Central memory CD8-positive, alpha-beta T cell (primary cell): Measurements from ENCODE around the gene RPL9.
"Not testable (repeated sequence)": the region's sequence is repeated elsewhere in the genome, so short reads cannot be mapped to it uniquely, and the experiment has no call there.

ENCODE experiments used
- ATAC-seq: fragments of 150-1000 bp; cut with Tn5 transposase; replicated peaks from 2 replicates; pipeline ENCODE4 v1.10.0; 2022; ENCODE audit warnings: mild to moderate bottlenecking, moderate FRiP score, moderate number of reproducible peaks; ENCODE audit not compliant: poor library complexity, severe bottlenecking; ENCODE audit errors: extremely low read depth
- DNase-seq, 2 donors: peaks; one replicate each; pipeline ENCODE4 v3.0.0; 2021; ENCODE audit warnings: low spot score in 2 of 2
- H3K27ac Mint-ChIP-seq: one replicate; pipeline ENCODE4 v1.8.0; 2022; ENCODE audit warnings: low read depth, mild to moderate bottlenecking, moderate library complexity, mixed read lengths
- H3K27me3 Mint-ChIP-seq: one replicate; pipeline ENCODE4 v1.8.0; 2022; ENCODE audit warnings: mixed read lengths
- H3K36me3 Mint-ChIP-seq: one replicate; pipeline ENCODE4 v1.8.0; 2022; ENCODE audit warnings: mild to moderate bottlenecking, moderate library complexity, mixed read lengths; ENCODE audit not compliant: insufficient read depth
- H3K4me1 Mint-ChIP-seq: one replicate; pipeline ENCODE4 v1.8.0; 2022; ENCODE audit warnings: mixed read lengths
- H3K4me3 Mint-ChIP-seq: one replicate; pipeline ENCODE4 v1.8.0; 2022; ENCODE audit warnings: mild to moderate bottlenecking, moderate library complexity, mixed read lengths
- H3K9me3 Mint-ChIP-seq: one replicate; pipeline ENCODE4 v1.8.0; 2022; ENCODE audit warnings: mixed read lengths

RPL9 gene

DNA sequence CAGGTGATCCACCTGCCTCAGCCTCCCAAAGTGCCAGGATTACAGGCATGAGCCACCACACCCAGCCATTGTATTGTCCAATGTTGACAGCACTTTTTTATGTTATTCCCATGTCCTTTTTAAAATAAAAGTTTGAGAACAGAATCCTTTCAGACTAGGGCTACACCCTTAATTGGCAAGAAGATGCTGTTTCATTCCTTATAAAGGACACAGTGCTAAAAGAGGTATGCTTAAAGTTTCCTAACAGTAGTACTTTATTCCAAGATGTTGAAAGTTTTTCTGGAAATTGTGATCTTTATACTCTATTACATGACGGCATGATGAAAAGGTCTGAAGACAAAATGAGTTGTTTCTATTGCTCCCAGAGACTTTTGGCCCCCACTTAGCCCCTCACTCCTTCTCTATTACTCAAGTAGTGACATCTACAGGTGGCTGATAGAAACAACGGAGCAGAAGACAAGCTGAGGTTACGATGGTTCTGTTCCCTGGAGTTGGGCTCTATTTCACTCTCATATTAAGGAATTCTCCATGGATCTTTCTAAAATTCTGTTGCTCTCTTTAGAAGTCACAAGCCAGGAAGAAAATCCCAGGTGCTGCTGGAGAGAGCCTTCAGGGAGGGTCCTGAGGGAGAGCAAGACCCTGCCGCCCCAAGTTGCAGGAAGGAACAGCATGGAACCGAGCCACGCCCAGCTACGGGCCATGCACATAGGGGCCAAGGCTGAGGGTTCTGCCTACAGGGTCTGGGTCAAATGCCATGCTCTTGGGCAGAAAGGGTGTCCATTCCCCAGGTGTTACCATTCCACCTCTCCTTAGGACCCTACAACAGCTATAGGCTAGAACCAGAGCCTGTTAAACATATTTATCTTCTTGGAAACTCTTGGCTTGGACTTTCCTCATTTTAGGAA is 22.8 kb downstream of the RPL9 start:
- no peaks in the 10 kb centered on the region for H3K36me3 Mint-ChIP-seq
- peaks cover 16% of the 10 kb centered on the region for H3K27me3 Mint-ChIP-seq
- no peak for DNase-seq
- H3K4me3 Mint-ChIP-seq: no peak overlapping the region
- no peak overlapping the region for H3K27ac Mint-ChIP-seq
- H3K4me1 Mint-ChIP-seq: no peaks in the 10 kb centered on the region
- ATAC-seq: no peak
- H3K9me3 Mint-ChIP-seq: no peaks in the 10 kb centered on the region

DNA sequence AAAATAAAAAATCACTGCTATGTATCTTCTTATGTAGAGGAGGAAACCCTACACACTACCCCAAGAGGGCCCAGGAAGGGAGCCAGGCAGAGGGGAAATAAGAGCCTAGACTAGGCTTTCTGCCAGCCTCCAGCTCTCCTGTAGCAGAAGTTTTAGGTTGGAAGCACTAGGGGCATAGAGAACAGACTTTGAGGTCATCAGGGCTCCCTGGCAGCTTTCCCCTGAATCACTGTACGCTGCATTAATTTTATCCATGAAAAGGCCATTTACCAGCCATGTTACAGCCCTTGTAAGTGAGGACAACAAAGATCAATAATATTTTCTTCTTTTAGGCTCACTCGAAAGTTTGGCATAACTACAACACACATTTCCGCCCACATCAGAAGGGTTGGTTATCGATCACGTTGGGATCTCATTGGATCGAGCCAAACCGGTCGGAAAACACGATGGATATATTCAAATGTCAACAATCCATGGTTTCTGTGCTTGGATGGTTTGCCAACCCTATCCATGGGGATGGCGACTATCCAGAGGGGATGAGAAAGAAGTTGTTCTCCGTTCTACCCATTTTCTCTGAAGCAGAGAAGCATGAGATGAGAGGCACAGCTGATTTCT is 24.7 kb downstream of the RPL9 start:
- no peaks in the 10 kb centered on the region for H3K36me3 Mint-ChIP-seq
- no peak overlapping the region for H3K27ac Mint-ChIP-seq
- DNase-seq (no peak), ATAC-seq (no peak)
- H3K4me1 Mint-ChIP-seq: no peaks in the 10 kb centered on the region
- peaks cover 16% of the 10 kb centered on the region for H3K27me3 Mint-ChIP-seq
- no peak overlapping the region for H3K4me3 Mint-ChIP-seq
- no peaks in the 10 kb centered on the region for H3K9me3 Mint-ChIP-seq

DNA sequence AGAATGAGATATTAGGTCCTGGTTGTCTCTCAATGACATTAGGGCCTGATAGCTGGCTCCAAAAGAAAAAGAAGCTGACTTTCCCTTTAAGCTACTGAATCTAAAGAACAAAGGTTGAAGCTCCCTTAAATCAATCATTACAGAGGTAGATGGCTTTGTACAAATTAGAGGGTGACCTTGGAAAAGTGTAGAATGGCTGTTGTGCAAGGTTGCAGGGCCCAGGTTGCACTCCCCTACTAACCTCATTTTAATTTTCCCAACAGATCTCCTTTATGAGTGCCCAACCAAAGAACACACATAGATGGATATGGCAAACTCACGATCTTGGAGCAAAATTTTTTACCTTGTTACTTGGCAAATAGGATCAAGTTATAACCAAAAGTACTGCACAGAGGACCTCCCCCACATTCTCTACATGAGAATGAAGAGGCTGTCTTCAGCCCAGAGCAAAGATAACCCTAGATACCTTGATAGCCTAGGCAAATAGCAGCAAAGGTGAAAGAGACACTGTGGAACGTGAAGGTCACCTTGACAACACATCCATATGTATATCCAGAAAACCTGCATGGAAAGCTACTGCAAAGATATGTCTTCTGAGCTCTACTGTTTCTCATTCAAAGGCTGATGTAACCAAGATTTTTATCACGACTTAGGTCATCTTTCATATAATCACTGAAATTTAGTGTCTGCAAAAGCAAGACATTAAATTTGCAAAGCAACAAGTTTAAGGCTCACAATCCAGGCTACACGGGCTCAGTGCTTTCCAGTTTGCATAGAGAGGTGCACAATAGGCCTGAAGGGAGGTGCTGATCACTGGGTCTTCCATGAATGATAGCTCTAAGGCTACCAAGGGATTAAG is 29.0 kb downstream of the RPL9 start:
- no peak overlapping the region for H3K27ac Mint-ChIP-seq
- ATAC-seq (no peak), DNase-seq (no peak)
- H3K27me3 Mint-ChIP-seq: no peaks in the 10 kb centered on the region
- no peak overlapping the region for H3K4me3 Mint-ChIP-seq
- H3K9me3 Mint-ChIP-seq: no peaks in the 10 kb centered on the region
- no peaks in the 10 kb centered on the region for H3K36me3 Mint-ChIP-seq
- H3K4me1 Mint-ChIP-seq: no peaks in the 10 kb centered on the region

DNA sequence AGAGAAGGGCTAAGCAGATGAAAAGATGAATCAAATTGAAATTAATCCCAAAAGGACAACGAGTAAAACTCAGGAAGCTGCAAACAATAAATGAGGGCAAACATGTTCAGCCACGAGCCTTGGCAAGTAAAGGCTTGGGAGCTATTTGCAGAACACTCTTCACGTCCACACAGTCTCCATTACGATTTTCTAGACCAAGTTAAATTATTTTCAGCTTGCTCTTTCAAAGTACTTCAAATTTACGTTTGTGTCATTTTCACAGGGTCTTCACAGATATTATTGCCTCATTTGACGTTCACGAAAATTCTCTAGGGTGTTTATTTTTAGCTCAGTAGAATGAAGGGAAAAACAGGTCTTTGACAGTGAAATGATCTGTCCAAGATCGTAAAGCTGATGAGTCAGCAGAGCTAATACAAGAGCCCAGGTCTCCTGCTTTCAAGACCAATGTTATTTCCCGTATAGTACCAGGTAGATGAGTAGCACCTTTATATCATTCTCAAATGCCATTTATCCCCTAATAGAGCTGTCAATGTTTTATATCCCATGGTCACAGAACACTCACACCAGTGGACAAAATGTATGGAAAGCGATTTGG is 31.1 kb downstream of the RPL9 start:
- Mint-ChIP-seq H3K9me3 (no peaks in the 10 kb centered on the region), H3K4me3 (no peak overlapping the region), H3K27ac (no peak overlapping the region), H3K4me1 (no peaks in the 10 kb centered on the region), H3K36me3 (no peaks in the 10 kb centered on the region), H3K27me3 (no peaks in the 10 kb centered on the region)
- DNase-seq: no peak
- no peak for ATAC-seq

DNA sequence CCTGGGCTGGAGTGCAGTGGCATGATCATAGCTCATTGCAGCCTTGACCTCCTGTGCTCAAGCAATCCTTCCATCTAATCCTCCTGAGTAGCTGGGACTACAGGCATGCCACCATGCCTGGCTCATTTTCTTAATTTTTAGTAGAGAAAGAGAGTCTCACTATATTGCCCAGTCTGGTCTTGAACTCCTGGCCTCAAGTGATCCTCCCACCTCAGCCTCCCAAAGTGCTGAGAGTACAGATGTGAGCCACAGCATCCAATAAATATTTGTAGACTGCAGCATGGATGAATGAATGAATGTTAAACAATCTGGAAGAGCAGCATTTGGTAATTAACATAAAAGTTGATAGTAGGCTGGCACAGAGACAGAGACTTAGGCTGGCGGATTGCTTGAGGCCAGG is 32.0 kb downstream of the RPL9 start:
- ATAC-seq (no peak), DNase-seq (no peak)
- H3K4me3 Mint-ChIP-seq: no peak overlapping the region
- no peaks in the 10 kb centered on the region for H3K9me3 Mint-ChIP-seq
- H3K27ac Mint-ChIP-seq: no peak overlapping the region
- no peaks in the 10 kb centered on the region for H3K27me3 Mint-ChIP-seq
- no peaks in the 10 kb centered on the region for H3K4me1 Mint-ChIP-seq
- no peaks in the 10 kb centered on the region for H3K36me3 Mint-ChIP-seq

DNA sequence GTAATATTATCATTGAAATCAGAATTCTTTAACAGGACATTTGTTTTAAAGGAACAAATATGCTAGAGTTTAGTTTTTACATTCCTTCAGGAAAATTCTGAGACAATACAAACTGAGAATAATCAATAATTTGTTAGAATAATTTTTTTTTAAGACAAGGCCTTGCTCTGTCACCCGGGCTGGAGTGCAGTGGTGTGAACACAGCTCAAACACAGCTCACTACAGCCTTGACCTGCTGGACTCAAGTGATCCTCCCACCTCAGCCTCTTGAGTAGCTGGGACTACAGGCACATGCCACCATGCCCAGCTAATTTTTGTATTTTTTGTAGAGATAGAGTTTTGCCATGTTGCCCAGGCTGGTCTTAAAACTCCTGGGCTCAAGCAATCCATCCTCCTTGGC is 33.4 kb downstream of the RPL9 start:
- H3K27ac Mint-ChIP-seq, H3K36me3 Mint-ChIP-seq, H3K4me1 Mint-ChIP-seq, H3K4me3 Mint-ChIP-seq, H3K9me3 Mint-ChIP-seq, H3K27me3 Mint-ChIP-seq, ATAC-seq, DNase-seq: not testable (repeated sequence)

DNA sequence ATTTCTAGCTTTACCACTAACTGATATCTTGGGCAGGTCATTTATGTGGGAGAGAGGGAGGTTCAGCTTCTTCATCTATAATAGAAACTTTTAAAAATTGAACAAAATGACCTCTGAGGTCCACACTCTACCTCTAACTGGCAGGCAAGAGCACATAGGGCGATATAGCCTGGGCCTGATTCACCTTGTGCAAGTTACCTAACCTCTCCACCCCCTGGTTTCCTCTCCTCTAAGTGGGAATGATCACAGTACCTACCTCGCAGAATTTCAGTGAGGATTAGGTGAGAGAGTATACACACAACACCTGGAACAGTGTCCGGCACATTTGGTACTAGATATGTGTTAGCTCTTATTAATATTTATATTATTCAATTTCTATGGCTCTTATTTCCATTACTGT is 36.5 kb downstream of the RPL9 start:
- Mint-ChIP-seq H3K27me3 (no peaks in the 10 kb centered on the region), H3K9me3 (no peaks in the 10 kb centered on the region)
- DNase-seq: no peak

DNA sequence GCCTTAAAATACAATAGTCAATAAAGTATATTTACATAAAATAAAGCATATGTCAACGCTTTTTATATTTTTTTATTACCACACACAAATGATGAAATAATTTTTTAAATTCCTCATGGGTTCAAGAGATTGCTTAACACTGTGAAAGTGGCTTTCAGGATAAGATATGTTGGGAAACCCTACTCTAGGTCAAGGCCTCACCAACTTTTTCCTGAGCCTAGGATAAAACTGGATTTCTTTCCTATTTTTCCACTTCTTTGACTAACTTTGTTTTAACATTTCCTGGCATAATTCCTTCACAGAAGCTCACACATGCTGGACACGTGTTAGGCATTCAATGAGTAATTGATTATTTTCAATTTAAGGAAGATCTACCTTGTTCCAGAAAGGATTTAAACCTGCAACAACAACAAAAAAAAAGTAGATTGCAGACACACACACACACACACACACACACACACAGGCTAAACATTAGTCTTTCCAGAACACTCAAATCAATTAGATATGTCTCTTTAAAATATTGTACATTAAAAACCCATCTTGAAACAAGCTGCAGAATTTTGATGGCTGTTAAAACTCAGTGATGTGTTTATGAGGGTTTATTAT is 42.9 kb downstream of the RPL9 start:
- ATAC-seq (no peak), DNase-seq (no peak)

More for the DNA sequence above, 36.5 kb downstream of the RPL9 start:
- Mint-ChIP-seq H3K4me1 (no peaks in the 10 kb centered on the region), H3K4me3 (no peak overlapping the region), H3K27ac (no peak overlapping the region), H3K36me3 (no peaks in the 10 kb centered on the region)
- ATAC-seq: no peak

DNA sequence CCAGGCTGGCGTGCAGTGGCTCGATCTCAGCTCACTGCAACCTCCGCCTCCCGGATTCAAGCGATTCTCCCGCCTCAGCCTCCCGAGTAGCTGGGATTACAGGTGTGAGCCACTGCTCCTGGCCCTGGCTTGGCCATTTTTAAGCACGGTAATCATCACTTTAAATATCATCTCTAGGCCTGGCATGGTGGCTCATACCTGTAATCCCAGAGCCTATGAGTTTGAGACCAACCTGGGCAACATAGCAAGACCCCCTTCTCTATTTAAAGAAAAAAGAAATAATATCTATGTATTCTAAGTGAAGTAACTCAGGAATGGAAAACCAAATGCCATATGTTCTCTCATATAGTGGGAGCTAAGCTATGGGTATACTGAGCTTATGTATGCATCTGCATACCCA is 47.2 kb downstream of the RPL9 start:
- not testable (repeated sequence) for ATAC-seq, H3K27ac Mint-ChIP-seq, H3K4me3 Mint-ChIP-seq, DNase-seq, H3K36me3 Mint-ChIP-seq, H3K4me1 Mint-ChIP-seq, H3K27me3 Mint-ChIP-seq, H3K9me3 Mint-ChIP-seq

More for the DNA sequence above, 42.9 kb downstream of the RPL9 start:
- Mint-ChIP-seq H3K4me1 (no peaks in the 10 kb centered on the region), H3K4me3 (no peak overlapping the region), H3K36me3 (no peaks in the 10 kb centered on the region), H3K27ac (no peak overlapping the region), H3K27me3 (no peaks in the 10 kb centered on the region), H3K9me3 (no peaks in the 10 kb centered on the region)

DNA sequence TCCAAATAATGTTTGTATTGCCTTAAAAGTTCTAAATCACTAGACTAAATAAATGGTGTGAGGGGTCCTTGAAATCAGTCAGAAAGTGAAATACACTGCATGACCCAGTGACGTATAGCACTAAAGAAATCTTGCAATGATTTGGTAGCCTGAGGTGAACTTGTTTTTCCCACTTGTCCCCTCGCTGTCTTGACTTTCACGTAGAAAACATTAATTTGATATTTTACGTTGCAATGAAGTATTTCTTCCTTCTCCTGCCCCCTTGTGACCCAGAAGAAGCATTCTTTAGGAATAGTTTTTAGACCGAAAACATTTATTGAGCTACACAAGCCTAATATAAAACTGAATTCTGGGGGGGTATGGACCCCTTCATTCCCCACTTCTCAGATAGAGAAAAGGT is 48.3 kb downstream of the RPL9 start:
- no peak overlapping the region for H3K4me3 Mint-ChIP-seq
- H3K27me3 Mint-ChIP-seq: peaks cover 7% of the 10 kb centered on the region
- H3K9me3 Mint-ChIP-seq: no peaks in the 10 kb centered on the region
- H3K36me3 Mint-ChIP-seq: peaks cover 1% of the 10 kb centered on the region
- H3K27ac Mint-ChIP-seq: no peak overlapping the region
- DNase-seq: no peak
- H3K4me1 Mint-ChIP-seq: no peaks in the 10 kb centered on the region
- no peak for ATAC-seq

DNA sequence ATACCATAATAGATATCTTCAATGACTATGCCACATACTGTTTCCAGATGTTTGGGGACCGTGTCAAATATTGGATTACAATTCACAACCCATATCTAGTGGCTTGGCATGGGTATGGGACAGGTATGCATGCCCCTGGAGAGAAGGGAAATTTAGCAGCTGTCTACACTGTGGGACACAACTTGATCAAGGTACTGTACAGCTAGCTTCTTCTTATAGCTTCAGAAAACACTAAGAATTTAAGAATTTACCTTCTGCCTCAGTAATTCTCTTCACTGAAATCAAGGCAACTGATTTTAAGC is 51.2 kb downstream of the RPL9 start:
- H3K4me3 Mint-ChIP-seq: no peak overlapping the region
- no peak for DNase-seq

More for the DNA sequence above, 51.2 kb downstream of the RPL9 start:
- H3K27ac Mint-ChIP-seq: no peak overlapping the region
- no peaks in the 10 kb centered on the region for H3K4me1 Mint-ChIP-seq
- H3K36me3 Mint-ChIP-seq: peaks cover 1% of the 10 kb centered on the region
- no peaks in the 10 kb centered on the region for H3K9me3 Mint-ChIP-seq
- no peak for ATAC-seq
- H3K27me3 Mint-ChIP-seq: peaks cover 7% of the 10 kb centered on the region
